Activated CD8-positive, alpha-beta memory T cell treated with anti-CD3 and anti-CD28 coated beads for 36 hours (primary cell): ENCODE measurements around the gene C2CD4A. TPM values are rescaled to one million over a fixed set of nuclear protein-coding genes. Genes with fewer than 3 reads are reported as not detected.

Experiments used
- CTCF ChIA-PET: fragments of 350-600 bp; sonication (Branson Sonifier 250); formaldehyde crosslinking; loops from one replicate; lab custom pipeline; 2021; ENCODE audit warnings: antibody characterized with exemption; lab: Charles Lee
- POLR2A ChIA-PET: fragments of 350-600 bp; sonication (Branson Sonifier 250); formaldehyde crosslinking; loops from one replicate; lab custom pipeline; 2021; ENCODE audit warnings: antibody characterized with exemption; lab: Charles Lee
- total RNA-seq, 2 experiments: library from RNA; stranded (reverse); gene quantifications; one replicate each; pipeline ENCODE4 v1.2.3, GENCODE V29; 2021

The C2CD4A gene
- total RNA-seq, 2 experiments from 2014 or later: 0.27 TPM

DNA sequence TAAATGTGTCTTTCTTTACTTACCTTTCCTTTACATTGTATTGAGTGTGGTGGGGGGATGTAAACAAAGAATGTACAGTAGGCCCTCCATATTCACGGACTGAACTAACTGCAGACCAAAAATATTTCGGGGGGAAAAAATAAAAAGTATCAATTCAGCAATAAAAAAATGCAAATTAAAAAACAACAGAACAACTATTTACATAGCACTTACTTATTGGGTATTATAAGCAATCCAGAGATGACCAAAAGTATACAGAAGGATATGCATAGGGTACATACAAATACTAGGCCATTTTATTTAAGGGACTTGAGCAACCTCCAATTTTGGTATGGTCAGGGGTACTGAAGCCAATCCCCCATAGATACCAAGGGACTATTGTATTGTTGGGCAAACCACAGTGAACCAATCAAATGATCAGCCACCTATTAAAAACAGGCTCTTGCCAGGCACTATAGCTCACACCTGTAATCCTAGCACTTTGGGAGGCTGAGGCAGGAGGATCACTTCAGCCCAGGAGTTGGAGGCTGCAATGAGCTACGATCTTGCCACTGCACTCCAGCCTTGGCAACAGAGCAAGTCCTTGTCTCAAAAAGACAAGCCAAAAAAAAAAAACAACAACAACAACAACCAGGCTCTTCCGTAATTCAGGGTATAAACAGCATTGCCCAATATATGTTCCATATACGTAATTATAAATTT, 8.3 kb upstream of the C2CD4A start:
- ChIA-PET POLR2A (no interaction called here), CTCF (interaction anchor here (1.0 kb wide), 1 partner anchor 9 kb away, joined by 3 read pairs; the partner anchor contains the start of gene C2CD4A)

- ChIA-PET CTCF (interaction anchor here (1.0 to 2.3 kb wide), 2 partner anchors 8 to 15 kb away, joined by 3 to 9 read pairs; partner anchors contain the start of gene C2CD4A), POLR2A (interaction anchor here (0.6 to 1.3 kb wide), 3 partner anchors 11 to 139 kb away, joined by 3 to 4 read pairs (median 4); no protein-coding TSS in a partner anchor)
These were observed 7.5 kb upstream of the C2CD4A start for GRCh38 chr15:62059108-62059815.

DNA sequence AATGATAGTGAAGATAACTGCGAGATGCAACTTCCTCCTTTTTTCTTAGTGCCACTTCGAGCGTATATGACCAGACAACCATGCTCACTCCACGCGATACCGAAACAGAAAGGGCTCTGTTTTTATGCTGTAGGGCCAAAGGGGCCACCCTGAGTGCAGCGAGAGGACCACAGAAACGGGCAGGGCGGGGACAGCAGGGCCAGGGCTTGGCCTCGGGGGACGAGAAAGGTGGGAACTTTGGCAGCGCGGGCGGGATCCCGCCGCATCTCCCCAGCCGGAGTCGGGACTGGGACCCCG, 7.0 kb upstream of the C2CD4A start:
- CTCF ChIA-PET: interaction anchor here (1.0 to 2.3 kb wide), 3 partner anchors 8 to 34 kb away, joined by 3 to 9 read pairs (median 7); no protein-coding TSS in a partner anchor

GRCh38 chr15:62060113-62060895, 6.5 kb upstream of the C2CD4A start, which contains the start of gene VPS13C:
TSS of gene VPS13C (minus strand) at chr15:62060447. CDS start at chr15:62060374, 73 bp downstream.
- CTCF ChIA-PET: interaction anchor here (0.6 to 2.3 kb wide), 4 partner anchors 9 to 218 kb away, joined by 3 to 9 read pairs (median 5); no protein-coding TSS in a partner anchor
- POLR2A ChIA-PET: interaction anchor here (0.6 to 1.3 kb wide), 4 partner anchors 10 to 1137 kb away, joined by 3 to 5 read pairs (median 4); no protein-coding TSS in a partner anchor

More for the DNA sequence above, 7.0 kb upstream of the C2CD4A start:
- POLR2A ChIA-PET: interaction anchor here (0.6 to 1.3 kb wide), 4 partner anchors 10 to 140 kb away, joined by 3 to 4 read pairs (median 4); no protein-coding TSS in a partner anchor

- CTCF ChIA-PET: interaction anchor here (0.6 to 2.3 kb wide), 4 partner anchors 9 to 219 kb away, joined by 3 to 9 read pairs (median 5); no protein-coding TSS in a partner anchor
- POLR2A ChIA-PET: interaction anchor here (0.6 to 1.3 kb wide), 3 partner anchors 9 to 1136 kb away, joined by 3 to 5 read pairs (median 3); no protein-coding TSS in a partner anchor
These were observed 5.9 kb upstream of the C2CD4A start for GRCh38 chr15:62060896-62061280.

- CTCF ChIA-PET: interaction anchor here (0.7 kb wide), 1 partner anchor 10 kb away, joined by 3 read pairs; no protein-coding TSS in a partner anchor
- POLR2A ChIA-PET: no interaction called here
These were observed 2.7 kb upstream of the C2CD4A start for GRCh38 chr15:62063825-62064635.

DNA sequence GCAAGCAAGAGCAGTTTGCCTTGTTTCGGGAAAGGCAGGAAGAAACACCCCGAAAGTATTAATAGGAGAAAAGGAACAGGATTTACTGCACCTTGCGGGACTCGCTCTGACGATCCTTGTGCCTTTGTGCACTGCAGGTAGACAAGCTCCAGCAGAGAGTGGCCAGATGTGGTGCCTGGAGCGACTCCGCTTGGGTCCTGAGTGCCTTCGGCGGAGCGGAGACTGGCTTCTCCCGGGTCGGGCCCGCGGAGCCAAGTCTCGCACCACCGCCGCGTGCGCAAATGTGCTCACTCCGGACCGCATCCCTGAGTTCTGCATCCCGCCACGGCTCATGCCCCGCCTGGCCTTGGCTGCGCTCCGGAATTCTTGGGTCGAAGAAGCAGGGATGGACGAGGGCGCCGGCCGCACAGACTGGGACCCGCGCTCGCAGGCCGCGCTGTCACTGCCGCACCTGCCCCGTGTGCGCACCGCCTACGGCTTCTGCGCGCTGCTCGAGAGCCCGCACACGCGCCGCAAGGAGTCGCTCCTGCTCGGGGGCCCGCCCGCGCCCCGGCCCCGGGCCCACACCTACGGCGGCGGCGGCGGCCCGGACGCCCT, 769 bp downstream of the C2CD4A start:
- ChIA-PET POLR2A (no interaction called here), CTCF (interaction anchor here (1.2 kb wide), 1 partner anchor 8 kb away, joined by 3 read pairs; no protein-coding TSS in a partner anchor)

DNA sequence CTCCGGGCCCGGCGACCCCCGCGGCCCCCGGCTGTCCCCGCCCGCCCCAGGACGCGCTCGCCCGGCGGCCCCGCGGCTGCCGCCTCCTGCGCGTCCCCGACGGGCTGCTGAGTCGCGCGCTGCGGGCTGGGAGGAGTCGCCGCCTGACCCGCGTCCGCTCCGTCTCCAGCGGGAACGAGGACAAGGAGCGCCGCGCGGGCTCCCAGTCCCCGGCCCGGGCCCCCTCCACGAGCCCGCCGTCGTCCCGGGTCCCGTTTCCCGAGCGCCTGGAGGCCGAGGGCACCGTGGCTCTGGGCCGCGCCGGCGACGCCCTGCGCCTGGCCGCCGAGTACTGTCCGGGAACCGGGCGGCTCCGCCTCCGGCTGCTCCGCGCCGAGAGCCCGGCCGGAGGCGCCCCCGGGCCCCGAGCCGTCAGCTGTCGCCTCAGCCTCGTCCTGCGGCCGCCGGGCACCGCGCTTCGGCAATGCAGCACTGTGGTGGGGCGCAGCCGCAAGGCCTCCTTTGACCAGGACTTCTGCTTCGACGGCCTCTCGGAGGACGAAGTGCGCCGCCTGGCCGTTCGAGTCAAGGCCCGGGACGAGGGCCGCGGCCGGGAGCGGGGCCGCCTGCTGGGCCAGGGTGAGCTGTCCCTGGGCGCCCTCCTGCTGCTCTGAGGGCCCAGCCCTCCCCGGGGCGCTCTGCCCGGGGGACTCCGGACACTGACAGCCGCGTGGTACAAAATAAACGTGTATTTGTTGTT, 1.5 kb downstream of the C2CD4A start:
- ChIA-PET CTCF (interaction anchor here (0.5 to 1.2 kb wide), 3 partner anchors 9 to 24 kb away, joined by 3 read pairs; no protein-coding TSS in a partner anchor), POLR2A (no interaction called here)

- CTCF ChIA-PET: interaction anchor here (0.5 to 0.9 kb wide), 2 partner anchors 9 to 24 kb away, joined by 3 read pairs; no protein-coding TSS in a partner anchor
- POLR2A ChIA-PET: no interaction called here
These were observed 2.0 kb downstream of the C2CD4A start for GRCh38 chr15:62068810-62069167.

- ChIA-PET POLR2A (interaction anchor here (1.1 kb wide), 1 partner anchor 9 kb away, joined by 3 read pairs; the partner anchor contains the start of gene VPS13C), CTCF (no interaction called here)
These were observed 2.8 kb downstream of the C2CD4A start for GRCh38 chr15:62069551-62069950.

DNA sequence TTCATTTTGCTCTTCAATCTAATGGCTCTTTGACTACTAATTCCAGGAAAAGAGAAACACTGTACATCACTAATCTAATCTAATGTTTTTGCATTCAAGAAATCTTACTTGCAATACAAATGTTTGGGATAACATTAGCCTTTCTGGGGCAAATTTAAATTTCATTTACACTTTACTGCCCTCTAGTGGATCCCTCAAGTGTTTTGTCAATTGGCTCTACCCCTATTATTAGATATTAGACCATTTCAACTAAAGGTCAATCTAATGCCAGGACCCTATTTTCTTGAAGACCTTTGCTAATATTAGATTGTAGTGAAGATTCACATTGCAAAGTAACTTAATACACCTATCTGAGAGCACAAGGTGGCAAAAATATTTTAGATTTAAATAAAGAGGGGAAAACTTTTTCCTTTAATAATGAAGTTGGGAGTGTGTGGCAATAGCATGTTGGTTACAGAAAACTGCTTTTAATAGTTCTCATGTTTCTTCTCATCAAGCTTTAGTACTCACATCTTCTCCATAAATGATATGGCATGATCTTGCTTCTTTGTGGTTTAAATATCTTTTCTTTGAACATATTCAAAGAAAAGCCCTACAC, 5.0 kb downstream of the C2CD4A start:
- CTCF ChIA-PET: no interaction called here
- POLR2A ChIA-PET: no interaction called here

GRCh38 chr15:62075595-62076277, 9.0 kb downstream of the C2CD4A start:
- POLR2A ChIA-PET: no interaction called here
- CTCF ChIA-PET: no interaction called here

GRCh38 chr15:62079594-62079993, 12.8 kb downstream of the C2CD4A start:
- POLR2A ChIA-PET: no interaction called here
- CTCF ChIA-PET: no interaction called here

- POLR2A ChIA-PET: no interaction called here
- CTCF ChIA-PET: no interaction called here
These were observed 16.7 kb downstream of the C2CD4A start for GRCh38 chr15:62083194-62084154.

DNA sequence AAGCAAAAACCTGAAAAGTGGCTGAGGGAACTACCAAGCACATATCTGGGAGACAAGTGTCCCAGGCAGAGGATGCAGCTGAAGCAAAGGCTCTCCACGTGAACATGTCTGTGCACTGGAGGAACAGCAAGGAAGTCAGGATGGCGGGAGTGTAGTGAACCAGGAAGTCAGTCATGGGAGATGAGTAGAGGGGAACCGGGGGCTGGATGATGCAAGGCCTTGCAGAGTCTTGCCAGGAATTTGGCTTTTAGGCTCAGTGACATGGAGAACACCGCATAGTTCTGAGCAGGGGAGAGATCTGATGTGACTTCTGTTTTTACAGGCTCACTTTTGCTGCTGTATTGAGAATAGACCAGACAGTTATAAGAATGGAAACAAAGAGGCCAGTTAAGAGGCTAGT, 19.0 kb downstream of the C2CD4A start:
- ChIA-PET POLR2A (no interaction called here), CTCF (no interaction called here)
